Measurements from ENCODE around the gene LRMDA.

The LRMDA gene

GRCh38 chr10:75476985-75477384, 45.6 kb downstream of the LRMDA start:
- no peak for DNase-seq (ENCODE audit: low spot score)

DNA sequence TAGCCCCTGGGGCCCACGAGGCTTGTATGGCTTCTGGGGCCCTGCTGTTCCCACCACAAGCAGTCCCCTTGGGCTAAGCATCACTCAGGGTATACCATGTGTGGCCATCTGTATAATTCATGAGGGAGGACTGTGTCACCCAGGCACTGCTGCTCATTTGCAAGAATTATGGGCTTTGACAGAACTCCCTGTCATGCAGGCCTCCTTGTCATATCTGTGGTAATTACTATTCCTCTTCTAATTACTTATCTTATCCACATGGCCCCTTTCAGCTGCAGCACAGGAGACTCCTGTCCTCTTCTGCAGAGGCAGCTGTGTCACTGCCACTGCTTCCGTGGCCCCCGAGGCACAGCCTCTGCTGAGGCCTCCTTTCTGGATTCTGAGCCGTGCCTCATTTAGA, 46.3 kb downstream of the LRMDA start:
- no peak for DNase-seq (ENCODE audit: low spot score)

DNA sequence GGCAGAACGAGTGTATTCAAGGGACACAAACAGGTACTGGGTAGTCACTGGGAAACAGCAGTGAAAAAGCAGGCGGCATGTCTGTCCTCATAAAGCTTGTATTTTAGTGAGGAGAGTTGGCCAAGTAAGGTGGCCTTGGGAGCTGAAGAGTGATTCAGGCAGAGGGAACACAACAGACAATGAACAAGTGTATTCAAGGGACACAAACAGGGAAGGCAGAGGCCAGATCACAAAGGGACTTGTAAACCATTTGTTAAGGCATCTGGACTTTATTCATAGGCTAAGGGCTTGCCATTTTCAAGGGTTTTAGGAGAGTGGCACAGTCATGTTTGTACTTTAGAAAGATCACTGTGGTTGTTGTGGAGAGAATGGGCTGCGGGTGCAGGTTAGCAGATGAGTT, 49.0 kb downstream of the LRMDA start:
- DNase-seq (ENCODE audit: low spot score): no peak

DNA sequence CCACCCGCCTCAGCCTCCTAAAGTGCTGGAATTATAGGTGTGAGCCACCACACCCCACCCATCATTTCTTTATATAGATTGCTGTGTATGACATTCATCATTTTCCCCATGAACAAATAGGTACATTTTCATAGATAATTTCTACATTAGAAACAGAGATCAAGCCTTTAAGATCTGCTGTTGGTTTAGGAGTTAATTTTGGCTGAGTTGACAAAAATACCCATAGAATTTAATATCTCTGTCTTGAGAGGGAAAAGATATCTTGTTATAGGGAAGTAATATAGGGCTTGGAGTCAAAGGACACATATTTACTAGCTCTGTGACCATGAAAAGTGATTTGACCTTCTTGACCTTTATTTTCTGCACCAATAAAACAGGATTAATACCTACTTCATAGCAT, 51.8 kb downstream of the LRMDA start:
- no peak for DNase-seq (ENCODE audit: low spot score)

- no peak for DNase-seq (ENCODE audit: low spot score)
Observed at GRCh38 chr10:75484717-75485116, 53.3 kb downstream of the LRMDA start.

DNA sequence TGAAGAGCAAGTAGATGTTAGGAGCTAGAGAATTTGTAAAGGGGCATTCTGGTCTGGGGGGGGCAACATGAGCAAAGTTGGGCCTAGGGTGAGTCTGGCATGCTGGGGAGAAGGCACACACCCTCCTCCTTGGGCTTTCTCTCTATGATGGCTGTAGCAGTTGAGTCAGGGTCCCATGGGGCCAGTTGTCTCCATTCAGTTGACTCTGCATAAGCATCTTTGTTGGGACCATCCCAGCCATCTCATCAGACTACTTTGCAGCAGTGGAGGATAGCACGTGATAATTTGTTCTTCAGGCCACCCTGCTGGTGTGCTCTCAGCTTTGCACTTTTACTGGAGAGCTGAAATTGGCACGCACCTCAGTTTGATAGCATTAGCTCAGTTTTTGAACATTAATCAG, 55.2 kb downstream of the LRMDA start:
- no peak for DNase-seq (ENCODE audit: low spot score)

GRCh38 chr10:75487087-75487754, 55.8 kb downstream of the LRMDA start:
- no peak for DNase-seq (ENCODE audit: low spot score)

DNA sequence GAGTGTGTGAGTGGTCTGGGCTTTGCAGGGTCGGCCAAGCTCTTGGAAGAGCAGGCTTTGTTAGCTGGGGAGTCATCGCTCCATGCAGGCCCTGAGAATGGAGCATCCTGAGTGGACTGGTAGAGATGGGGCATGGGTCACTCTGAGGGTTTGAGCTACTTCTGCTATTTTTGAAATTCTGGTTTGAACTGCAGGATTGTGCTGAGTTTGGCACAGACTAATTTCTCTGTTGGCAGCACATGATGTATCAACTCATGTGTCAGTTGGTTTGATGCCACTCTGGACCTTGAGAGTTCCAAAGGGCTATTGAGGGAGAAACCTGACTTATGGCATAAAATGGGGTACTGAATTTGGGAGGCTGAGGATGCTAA, 56.3 kb downstream of the LRMDA start:
- no peak for DNase-seq (ENCODE audit: low spot score)

- DNase-seq (ENCODE audit: low spot score): no peak
Observed at GRCh38 chr10:75492173-75492925, 60.9 kb downstream of the LRMDA start.

DNA sequence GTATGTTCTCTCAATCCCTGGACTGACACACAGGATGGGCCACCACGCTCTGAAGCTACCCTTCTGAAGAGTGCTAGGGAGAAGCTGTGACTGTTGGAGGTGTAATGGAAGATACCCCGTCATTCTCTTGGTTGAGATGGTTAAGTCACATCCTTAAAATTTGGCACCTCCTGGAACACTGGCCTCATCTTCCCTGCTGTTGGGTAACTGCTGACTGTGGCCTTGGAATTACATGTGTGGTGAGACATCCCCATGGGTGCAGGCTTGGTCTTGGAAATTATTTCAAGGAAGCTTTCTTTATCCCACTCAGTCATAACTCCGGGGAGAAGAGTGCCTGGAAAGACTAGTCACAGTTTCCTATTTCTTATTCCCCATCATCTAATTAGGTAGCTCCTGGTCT, 62.0 kb downstream of the LRMDA start:
- DNase-seq (ENCODE audit: low spot score): no peak

DNA sequence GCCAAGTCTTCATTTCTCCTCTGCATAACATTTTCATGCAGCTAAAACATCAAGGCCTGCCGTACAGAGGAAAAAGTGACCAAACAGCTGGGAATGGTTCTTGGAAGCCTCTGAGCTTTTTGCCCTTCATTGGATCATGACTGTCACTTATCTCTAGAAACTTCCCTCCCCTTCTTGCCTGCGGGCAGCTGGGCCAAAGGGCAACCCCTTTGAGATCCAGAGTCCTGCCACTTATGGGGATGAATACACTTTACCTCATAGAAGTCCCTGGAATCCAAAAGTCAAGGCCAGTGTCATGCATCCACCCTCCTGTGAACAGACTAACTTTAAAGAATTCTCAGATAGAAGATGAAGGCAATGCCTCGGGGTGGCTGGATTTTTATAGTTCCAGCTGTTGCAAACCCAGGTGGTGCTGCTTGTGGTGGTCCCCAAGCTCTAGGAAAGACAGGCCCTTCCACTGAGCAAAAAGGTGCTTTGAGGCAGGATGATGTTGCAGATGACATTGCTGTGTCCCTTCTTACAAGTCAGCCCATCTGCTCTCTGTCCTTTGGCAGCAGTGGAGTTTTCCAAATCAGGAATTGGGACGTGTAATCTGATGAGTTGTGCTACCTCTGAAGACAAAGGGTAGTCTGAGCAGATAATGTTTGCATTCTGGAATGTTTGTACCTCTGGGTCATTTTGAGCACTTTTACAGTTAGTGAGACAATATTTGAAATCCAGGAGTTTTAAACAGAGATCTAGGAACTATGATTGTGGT, 64.2 kb downstream of the LRMDA start:
- DNase-seq (ENCODE audit: low spot score): no peak

DNA sequence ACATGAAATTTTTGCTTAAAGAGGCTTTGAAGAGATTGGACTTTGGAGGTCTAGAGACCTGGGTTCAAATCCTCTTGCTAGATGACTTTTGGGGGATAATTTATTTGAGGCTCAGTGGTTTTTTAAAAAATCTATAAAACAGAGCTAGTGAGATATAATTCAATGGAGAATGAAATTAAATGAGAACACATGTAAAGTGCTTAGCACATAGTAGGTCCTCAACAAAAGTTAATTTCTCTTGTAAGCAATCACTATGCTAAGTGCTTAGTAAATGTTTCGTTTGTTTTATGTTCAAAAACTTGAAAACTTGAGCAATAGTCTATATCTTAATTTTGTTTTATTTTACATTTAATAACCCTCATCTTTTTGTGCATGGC, 64.8 kb downstream of the LRMDA start:
- no peak for DNase-seq (ENCODE audit: low spot score)

GRCh38 chr10:75497997-75498883, 66.8 kb downstream of the LRMDA start:
- no peak for DNase-seq (ENCODE audit: low spot score)

- no peak for DNase-seq (ENCODE audit: low spot score)
Observed at GRCh38 chr10:75498884-75499350, 67.5 kb downstream of the LRMDA start.

GRCh38 chr10:75499556-75500160, 68.2 kb downstream of the LRMDA start:
- no peak for DNase-seq (ENCODE audit: low spot score)

DNA sequence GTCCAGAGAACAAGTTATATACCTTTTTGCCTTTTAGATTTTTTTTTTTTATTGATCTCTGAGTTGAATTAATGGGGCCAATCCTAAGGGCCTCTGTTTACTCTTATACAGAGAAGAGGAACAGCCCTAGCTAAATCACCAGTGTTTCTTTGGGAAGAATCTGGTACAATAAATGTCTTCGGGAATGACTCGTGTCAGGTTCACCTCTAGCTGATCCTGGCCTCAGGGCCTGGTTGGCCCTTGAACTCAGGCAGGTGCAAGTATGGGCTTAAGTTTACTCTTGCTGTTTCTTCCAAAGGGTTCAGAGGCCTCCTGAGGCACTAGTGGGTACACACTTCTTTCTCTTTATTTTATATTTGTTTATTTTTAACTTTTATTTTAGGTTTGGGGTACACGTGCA, 71.0 kb downstream of the LRMDA start:
- no peak for DNase-seq (ENCODE audit: low spot score)

DNA sequence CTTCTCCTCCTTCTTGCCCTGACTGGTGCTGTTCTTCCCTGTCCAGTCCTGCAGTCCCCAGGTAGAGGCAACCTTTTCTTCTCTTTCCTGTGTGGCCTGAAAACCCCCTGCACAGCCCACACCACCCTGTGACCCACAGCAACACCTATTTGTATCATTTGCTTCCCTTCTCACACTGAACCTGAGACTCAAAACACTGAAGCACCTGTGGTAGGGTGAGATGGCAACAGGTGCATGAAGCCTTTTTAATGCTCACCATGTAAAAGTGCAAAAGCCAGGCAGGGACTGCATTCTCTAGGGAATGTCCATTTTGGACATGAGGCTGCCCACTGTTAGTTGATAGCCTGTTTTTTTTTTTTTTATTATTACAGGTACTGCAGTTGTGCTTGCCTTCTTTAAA, 71.4 kb downstream of the LRMDA start:
- DNase-seq (ENCODE audit: low spot score): no peak

- no peak for DNase-seq (ENCODE audit: low spot score)
Observed at GRCh38 chr10:75505293-75505692, 73.9 kb downstream of the LRMDA start.

GRCh38 chr10:75505840-75506506, 74.5 kb downstream of the LRMDA start:
- no peak for DNase-seq (ENCODE audit: low spot score)

GRCh38 chr10:75506930-75507329, 75.5 kb downstream of the LRMDA start:
- no peak for DNase-seq (ENCODE audit: low spot score)

DNA sequence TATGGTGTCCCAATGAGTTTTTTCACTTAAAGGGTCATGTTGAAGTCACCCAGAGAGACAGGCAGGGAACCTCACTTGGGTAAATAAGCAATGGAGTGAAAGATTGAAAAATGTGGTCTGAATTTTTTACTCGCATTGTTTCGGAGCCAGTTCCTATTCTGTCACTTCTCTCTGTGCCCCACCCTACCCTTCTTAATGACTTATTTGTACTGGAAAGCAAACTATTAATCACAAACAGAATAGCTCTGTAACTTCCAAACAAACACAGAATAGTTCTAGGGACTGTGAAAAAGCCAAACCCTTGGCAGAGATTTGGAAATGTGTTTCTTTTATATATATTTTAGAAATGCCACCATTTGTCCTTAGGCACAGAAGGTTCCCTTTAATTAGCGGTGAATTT, 76.0 kb downstream of the LRMDA start:
- DNase-seq (ENCODE audit: low spot score): no peak

All from putamen (tissue), 1 donor.